ENCODE measurements around the gene HADH.

Gene HADH

DNA sequence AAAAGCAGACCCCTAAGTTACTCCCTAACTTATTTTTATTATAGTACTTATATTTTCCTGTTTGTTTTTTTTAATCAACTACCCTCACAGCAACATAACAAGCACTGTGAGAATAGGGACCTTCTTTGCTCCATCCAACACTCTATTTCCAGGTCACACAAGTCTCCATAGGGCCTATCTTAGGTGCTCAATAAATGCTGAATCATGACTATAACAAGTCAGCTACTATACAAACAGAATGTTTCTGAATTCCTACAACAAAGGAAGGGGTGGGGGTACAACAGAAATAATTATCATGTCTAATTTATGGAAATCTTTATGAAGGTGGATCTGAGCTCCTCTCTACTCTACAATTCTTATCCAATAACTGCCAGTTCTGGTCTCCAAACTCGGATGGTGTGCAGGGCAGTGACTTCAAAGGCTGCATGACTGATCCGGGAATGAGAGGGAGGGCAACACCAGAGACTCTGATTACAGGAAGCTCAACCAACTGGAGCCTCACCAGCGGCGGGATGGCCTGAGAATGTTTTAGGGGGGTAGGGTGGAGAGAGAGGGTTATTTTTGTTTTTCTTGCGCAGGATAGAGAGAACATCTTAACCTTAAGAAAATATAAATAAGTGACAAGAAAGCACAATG, 71.1 kb downstream of the HADH start:
- no peak for DNase-seq

DNA sequence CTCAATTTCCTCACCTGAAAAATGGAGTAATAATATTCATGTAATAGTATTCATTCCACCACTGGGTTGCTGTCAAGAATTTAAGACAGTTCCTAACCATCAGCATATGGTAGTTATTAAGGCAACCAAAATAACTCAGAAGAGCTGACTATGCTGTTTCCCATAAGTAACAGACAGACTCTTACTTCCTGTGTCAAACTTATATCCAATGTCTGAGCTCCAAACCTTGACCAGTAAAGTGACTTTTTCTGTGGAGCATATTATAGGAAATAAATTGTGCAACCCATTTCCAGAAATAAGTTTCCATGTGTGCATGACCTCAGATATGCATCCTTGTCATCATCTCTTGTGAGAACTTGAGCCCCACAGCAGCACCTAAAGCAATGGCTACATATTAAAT, 78.8 kb downstream of the HADH start:
- no peak for DNase-seq

DNA sequence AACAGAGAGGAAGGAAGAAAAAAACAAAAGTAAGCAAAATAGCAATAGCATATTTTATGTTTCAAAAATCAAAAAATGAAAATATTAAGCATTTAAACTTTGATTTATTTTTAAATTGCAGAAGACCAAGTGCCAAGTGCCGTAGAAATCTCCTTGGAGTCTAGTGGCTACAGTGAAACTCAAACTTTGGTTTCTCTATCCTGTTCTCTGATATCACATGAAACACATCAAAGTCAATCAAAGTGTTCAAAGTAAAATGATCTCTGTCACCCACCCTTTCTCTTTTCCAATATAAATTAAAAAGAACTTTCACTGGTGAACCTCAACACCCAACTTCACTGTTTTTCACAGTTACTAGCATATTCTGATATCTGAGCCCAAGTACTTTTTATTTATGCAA, 81.1 kb downstream of the HADH start:
- no peak for DNase-seq

DNA sequence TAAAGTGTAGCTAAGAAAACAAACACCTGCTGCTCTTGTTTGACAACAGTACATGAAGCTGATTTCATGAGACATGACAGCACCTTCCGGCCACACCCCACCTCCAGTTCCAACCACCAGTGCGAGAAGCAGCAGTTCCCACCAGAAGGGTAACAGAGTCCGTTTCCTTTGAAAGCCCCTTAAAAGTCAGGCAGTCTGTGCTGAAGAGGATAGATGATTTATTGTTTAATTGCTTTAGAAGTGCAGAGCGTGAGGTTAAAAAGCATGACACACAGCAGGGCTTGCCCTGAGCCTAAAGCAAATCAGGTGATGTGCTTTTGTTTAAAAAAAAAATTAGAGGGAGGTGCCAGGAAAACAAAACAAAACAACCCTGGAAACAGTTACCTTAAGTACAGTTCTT, 82.6 kb downstream of the HADH start:
- DNase-seq = no peak

DNA sequence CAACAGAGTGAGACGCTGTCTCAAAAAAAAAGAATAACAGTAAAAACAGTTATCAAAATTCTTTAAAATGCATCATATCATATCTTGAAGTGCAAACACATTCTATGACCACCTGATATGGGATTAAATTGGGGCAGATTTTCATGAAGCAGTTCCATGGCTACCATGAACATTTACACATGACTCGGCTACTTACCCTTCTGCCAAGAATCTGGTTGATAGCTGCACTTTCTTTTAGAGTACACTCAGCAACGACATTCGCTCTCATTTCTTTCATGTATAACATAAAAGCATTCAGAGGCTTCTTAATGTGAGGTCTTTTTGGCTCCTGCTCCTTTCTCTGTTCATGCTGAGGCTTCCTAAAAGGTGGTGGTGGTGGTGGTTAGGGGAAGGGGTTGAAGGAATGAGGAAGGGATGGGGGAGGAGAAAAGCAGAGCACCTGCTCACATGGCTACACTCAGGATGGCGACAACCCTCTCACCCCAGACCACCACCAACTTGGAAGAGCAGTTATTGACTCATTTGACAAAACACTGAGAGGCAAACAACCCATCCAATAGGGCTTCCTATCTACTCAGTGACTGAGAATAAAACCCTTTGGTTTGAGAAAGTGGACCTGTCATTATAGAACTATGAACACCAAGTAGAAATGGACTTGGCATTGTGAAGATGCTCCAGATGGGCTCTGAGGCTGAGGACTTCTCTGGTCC, 88.5 kb downstream of the HADH start:
- no peak for DNase-seq

DNA sequence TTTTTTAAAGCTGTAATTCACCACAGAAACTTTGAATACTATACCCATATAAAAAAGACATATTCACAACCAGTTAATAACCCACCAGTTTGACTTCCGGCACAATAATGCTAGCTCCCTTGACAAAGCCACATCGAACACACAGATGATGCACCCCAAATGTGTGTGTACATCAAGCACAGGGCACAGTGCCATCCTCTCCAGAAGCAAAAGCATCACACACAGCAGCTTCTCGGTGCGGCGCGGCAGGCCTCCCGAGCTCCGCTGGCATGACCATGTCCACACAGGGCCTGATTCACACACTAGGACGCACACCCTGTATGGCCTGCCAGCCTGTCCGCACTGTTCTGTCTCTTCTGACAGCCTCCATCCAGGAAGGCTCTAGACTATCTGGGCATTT, 91.1 kb downstream of the HADH start:
- no peak for DNase-seq

DNA sequence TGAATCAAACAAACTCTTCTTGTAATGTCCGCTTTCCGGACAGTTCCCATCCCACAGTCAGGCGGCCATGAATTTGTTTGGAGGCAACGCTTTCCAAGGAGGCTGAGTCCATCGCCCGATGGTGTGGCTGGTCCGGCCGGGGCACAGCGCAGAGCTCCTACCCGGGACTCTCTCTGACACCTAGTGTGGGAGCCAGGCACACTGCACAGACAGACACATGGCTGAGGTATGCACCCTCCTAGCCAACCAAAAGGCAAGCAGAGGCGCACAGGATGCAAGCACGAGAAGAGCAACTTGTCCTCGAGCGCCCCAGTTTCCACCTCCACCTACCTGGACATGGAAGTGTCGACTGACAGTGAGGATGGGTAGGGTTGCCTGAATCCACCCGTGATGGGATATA, 91.6 kb downstream of the HADH start:
- DNase-seq = no peak

All from KG1 (cell line).